ENCODE results near the gene POC1A.
A peak's percentile ranks its signal among the peaks of the same experiment; 100 is the strongest.
"Not testable (repeated sequence)": the region's sequence is repeated elsewhere in the genome, so short reads cannot be mapped to it uniquely, and the experiment has no call there.

The POC1A gene

DNA sequence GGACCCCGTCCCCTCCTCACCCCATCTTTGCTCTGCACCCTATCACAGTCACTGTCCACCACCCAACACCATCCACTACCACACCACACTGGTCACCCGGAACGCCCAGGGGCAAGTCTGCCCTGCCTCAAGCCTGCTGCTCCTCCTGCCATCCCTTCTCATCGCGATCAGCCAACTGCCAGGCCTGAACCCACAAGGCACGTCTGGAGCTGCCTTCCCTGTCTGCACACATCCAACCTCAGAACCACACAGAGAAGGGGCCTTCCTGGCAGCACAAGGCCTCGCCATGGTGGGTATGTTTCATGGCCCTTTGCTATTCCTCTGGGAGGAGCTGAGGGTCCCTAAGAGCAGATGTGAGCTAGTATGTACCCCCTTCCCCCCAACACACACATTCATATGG is 94.4 kb downstream of the POC1A start:
- DNase-seq = no peak

DNA sequence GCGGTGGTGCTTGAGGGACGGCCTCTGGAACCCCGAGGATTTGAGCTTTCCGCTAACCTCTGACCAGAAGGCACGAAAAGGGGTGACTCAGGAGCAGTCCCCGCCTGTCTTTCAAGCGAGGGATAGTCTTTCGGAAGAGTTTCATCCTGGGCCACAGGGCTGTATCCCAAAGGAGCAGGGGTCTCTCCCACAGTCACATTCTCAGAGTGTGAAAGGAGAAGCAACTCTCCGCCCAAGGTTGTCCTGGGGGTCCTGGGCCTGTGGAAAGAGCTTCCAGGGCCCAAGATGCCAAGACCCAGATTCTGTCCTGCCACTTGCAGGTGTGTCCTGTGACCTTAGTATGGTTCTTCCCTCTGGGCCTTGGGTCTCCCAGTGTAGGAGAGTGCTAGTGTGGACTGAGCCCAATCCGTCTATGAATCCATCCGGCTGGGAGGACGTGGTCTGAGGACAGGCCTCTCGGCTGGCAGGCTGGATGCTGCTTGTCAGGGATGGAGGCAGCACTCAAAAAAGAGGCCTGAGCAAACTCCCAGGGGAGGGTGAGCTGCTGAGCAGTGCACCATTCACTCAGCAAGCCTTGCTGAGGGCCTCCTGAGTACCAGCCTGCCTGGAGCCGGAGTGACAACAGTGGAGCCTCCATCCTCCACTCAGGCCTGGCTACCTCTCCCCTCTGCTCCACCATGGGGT is 96.3 kb downstream of the POC1A start:
- DNase-seq = no peak

DNA sequence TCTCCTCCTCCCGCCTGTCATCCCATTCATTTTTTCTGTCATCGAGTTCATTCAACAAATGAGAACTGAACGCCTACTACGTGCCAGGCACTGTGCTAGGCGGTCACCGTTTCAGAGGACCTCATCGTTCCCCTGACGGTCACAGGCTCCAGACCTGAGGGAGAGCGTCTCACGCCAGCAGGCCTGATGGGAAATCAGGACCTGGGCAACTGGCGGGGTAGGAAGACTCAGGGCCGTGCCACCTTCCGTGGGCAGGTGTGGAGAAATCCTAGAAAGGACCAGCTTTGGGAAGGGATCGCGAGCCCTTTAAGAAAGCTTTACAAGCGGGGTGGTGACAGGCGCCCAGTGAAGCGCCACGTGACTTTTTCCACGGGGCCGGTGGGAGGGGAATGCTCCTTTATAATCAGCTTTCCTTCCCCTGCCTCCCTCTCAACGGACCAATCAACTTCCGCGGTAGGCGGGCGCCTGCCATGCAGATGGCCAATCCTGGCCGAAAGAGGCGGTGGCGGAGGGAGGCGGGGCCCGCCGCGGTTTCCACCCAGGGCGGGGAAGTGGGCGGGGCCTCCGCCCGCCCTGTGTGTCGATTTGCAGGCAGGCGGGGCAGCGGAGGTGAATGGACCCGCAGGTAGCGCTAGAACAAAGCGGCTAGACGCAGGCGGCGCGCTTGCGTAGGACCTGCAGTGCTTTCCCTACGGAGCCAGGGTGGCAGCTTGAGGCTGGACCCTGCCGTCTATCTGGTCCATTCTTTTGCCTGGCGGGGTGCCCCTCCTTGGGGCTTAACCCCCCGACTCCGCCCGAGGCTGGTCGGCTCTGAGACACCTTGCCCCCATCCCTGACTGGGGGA is 97.0 kb downstream of the POC1A start:
- peak; percentile 97 to 99 (median 98) for DNase-seq

DNA sequence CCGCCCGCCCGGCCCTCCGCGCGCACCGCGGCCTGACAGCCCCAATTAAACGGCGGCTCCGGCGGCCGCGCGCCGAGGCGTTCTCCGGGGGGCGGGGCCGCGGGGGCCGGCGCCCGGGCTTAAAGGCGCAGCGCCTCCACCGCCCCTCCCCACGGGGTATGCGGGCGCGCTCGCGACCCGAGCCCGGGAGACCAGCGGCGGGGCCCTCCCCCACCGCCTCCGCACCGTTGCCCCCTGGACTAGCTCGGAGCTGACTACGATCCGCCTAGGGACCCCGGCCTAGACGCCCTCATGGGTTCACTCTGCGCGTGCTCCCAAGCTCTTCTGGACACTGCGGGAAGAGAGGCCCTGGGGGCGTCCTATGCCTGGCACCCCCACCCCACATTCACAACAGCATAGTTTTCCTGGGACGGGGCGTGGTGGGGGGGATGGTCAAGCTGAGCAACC is 97.7 kb downstream of the POC1A start, which contains the start of gene DUSP7:
TSS of gene DUSP7 (minus strand) at position 51 of the 447 bp plus-strand sequence. CDS start 205 bp downstream, outside the sequence.
- peak; percentile 39 to 58 (median 50) for DNase-seq

DNA sequence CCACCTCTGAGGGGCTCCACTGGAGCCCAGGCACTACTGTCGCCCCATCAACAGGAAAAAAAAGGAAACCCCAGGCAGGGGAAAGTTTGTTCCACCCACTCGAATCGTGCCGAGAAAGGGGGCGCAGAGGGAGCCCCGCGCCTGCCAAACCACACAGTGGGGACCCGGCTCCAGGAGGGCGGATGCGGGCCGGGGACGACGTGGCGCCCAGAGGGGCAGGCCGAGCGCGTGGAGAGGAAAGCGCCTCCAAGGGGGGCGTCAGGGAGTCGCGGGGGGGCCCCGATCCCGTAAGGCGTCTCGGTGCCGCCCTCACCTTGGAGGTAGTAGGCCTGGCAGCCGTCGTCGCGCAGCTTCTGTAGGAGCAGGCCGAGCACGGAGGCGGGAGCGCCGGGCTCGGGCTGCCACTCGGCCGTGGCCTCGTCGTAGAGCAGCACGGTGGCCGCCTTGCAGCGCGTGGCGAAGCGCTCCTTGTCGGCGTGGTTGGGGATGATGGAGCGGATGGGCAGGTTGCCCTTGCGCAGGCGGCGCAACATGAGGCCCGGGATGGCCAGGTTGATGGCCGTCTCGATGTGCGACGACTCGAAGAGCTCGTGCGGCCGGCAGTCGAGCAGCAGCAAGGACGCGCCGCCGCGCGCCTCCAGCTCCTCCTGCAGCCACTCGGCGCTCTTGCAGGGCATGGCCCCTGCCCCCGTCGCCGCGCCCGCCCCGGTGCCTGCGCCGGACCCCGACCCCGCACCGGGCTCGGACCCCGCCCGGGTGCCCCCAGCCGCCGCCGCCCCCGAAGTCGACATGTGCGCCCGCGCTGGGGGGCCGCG is 98.5 kb downstream of the POC1A start:
- peak in 3 of 4 experiments; percentile 16 to 40 (median 16) for DNase-seq

DNA sequence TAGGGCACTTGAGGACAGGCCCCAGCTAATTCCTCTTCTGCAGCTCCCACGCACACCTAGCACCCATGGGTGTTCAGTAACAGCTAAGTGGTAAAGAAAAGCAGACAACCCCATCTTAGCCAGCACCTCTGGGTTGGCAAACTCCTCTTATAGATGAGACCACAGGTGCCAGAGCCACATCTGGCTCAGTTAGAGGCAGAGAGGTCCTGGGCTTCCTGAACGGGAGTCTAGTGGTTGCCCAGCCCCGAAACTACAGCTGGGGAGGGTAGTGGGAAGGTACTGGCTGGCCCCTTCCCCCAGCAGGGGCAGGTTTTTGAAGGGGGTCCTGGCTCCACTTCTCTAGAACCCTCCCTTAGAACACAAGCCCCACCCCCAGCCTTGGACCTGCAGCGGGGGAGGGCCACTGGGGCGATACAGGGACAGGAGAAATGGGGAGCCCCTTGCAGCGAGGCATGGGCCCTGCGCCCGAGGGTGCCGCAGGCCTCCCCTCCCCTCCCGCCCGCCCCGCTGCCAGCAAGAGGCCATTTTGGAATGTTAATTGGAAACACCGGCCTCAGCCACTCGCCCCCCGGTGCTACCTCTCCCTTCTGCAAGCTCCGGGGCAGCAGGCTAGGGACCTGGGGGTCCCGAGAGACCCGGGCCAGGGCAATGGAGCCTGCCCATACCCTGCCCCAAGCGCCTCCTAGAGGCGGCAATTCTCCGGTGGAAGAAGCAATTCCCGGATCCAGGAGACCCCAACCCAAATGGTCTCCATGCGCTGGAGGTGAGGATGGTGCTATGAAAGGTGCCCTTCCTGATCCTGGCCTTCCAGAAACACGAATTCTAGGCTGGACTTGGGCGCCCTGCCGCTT is 99.3 kb downstream of the POC1A start:
- DNase-seq = peak in 1 of 4 experiments; percentile 11

DNA sequence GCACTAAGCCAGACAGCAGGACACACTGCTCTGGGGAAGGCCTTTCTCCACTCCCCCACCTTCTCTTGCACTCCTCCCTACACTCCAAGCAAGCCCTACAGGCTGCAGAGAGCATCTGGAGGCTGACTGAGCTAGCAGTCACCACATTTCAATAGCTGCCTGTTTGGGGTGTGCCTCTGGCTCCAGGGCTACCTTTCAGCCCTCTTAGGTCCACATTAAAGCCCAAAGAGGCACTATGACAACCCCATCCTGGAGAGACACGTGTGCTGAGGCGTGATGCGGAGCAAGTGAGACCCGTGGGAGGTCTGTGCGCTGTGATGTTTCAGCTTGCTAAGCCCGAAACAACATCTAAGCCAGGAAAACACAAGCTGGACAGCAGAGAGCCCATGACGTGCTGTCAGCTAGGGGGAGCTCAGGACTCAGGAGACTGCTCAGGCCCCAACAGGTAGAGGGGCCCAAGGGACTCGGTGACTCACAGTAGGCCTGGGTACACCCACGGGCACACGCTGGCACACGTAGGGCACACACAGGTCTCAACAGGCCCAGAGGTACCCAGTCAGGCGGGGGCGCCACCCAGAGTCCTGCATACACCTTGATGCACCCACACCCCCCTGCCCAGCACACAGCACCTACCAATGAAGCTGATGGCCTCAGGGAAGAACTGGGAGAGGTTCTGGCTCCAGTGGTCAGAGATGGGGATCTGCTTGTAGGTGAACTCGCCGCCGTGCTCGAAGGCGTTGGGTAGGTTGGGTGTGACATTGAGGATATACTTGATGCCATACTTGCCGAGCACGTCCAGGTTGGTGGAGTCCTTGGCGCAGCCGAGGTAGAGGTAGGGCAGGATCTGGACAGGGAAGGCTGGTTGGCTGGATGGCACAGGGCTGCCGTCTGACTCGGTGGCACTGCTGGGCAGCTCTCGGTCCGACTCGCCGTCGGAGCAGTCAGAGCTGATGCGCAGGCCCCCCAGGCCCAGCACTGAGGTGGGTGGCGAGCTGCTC is 100.6 kb downstream of the POC1A start:
- DNase-seq = no peak

DNA sequence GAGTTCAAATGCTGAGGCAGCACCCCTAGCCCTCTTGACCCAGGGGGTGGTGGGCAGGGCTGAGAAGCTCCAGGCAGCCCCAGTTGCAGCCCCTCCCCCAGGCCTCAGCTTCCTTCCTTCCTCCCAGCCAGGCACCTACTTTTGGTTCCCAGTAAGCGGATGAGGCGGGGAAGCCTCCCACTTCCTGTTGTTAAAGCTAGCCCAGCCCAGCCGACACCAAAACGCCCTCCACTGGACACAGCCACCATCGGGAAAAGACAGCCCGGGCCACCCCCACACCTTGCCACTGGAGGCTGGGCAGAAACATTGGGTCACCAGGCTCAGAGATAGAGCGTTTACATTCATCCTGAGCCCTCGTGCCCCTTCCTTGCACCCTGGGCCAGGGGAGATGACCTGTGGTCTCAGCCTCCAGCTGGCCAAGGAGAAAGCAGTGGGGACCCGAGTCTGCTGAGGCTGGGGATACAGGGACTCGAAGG is 101.4 kb downstream of the POC1A start:
- DNase-seq = no peak

DNA sequence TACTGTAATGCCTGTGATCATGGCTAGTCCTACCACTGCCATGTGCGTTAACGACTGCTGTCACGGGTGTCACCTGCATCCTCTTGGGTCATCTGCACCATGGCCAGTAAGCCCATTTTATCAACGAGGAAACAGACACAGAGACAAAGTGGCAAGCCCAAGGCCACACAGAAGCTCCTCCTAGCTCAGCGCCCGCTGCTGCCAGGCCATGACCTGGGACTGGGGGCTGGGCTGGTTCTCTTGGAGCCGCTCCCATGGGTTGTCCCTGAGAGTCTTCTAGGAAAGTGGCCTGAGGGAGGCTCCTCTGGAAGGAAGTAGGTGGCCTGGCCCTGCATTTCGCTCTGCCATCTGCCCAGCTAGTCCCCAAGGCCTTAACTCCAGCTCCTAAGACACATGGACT is 102.8 kb downstream of the POC1A start:
- DNase-seq = no peak

DNA sequence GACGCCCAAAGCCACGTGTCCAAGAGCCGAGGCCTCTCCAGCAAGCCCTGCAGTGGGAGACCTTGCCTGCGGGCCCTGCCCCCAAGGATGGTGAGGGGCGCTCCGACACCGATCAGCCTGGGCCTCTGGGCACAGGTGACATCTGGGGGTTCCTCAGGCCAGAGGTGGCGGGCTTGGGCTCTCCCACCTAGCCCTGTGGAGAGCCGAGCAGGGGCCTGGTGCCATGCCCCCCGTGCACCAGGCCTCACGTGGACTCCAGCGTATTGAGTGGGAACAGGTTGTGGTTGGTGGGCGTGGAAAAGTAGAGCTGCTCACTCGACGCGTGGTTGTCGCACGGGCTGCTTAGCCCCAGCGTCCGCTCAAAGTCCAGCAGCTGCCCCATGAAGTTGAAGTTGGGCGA is 103.7 kb downstream of the POC1A start:
- no peak for DNase-seq

DNA sequence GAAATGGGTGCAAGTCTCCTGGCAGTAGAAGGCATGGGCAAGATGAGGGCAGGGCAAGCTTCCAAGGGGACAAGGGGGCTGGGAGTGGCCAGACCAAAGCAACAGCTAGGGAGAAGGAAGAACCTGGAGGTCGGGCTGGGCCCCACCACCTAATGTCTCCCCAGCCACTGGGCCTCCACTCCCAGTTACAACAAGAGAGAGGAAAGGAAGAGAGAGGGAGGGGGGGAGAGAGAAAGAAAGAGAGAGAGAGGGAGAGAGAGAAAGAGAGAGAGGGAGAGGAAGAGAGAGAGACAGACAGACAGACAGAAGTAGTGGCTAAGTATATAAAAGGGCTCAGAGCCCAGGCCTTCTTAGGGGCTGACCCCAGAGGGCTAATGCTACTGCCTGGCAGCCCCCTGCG is 104.7 kb downstream of the POC1A start:
- DNase-seq = no peak

DNA sequence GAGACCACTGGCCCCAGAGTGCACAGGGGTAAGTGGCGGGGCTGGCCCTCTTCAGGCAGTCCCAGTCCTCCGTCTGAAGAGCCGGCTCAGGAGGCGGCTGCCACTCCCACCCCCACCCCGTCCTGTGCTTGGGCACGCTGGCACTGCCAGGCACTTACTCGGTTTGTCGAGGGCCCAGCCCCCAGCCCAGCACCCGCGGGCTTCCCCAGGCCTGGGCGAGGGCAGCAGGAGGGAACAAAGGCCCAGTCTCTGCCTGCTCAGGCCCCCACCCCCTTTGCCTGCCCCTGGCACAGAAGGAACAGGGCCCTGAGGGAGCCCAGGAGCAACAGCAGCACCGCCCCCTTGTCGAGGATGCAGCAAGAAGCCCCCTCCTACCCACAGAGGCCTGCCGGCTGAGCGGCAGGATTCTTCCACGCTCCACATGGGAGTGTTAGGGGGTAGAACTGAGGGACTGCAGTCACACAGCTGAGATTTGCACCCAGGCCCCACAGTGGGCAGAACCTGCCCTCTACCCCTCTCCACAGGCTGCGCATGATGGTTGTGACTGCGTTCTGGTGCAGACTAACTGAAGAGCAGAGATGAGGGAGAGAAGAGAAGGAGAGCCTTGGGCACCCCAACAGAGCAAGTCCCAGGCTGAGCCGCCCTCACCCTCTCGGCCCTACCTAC is 106.8 kb downstream of the POC1A start:
- no peak for DNase-seq

DNA sequence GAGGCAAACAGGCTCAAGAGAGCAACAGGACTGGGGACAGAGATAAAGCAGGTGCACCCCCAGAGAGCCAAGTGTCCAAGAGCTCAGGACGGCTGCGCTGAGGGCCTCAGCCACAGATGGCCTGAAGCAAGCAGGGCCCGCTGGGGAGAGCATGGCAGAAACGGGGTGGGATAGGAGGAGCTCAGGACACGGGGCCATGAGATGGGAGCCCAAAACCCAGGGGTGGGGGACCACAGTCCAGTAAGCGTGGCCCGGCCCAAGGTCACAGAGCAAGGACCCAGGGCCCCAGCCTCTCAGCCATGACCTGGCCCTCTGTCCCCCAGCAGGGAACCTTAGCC is 107.4 kb downstream of the POC1A start:
- DNase-seq = no peak

DNA sequence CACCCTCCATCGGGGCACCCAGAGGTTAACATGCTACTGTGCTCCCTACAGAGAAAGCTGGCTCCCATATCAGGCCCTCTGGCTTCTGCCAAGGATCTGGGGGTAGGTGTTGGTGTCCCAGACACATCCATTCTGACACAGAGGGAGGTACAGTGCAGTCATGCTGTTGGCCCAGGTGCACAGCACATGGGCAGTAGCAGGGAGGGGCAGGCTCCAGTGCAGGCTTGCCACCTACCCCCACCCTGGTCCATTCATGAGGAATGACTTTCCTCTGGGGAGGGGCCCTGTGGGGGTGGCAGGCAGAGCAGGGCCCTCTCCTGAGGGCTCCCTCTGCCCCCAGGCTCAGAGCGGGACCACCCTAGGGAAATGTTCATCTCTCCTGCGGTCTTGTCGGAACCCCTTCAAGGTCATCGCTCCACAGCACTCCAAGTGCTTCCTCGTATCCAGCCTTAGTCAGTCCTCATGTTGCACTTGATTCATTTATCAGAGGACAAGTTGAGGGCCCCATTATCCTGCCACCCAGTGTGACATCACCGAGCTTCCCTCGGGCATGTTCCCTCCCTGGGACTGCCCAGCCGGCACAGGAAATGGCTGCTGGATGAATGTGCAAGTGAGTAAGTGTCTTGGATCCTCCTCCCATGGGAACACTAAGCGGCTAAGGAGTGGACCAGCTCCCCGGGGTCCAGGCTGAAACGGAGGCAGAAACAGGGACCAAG is 107.9 kb downstream of the POC1A start:
- no peak for DNase-seq

DNA sequence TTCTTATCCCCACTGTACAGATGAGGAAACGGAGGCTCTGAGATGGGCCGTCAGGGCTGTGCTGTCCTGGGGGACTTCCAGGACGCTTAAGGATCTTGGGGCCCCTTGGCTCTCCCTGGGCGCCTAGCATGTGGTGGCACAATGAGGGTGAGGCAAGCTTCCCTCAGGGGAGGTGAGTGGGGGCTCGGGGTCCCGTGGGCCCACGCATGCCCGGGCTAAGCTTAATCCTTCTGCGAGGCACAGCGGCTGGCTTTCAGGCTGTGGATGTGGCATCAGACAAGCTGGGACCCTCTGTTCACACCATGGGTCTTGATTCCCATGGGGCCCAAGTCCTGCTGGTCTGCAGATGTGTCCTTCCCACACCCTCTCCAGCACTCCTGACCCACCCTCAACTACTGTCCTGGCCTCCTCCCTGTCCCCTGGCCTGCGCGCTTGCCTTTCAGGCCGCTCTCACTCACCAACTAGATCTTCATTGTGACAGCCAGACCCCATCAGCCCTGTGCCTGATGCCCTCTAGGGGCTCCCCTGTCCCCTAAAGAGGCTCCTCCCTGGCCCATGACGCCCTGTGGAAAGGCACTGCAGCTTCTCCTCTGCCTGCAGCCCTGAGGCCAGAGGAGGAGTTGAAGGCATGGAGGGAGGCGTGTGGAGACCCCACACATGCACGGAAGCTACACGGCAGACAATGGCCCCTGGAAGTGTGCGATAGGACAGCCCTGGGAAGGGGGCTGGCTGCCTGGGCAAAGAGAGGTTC is 109.2 kb downstream of the POC1A start:
- no peak for DNase-seq

DNA sequence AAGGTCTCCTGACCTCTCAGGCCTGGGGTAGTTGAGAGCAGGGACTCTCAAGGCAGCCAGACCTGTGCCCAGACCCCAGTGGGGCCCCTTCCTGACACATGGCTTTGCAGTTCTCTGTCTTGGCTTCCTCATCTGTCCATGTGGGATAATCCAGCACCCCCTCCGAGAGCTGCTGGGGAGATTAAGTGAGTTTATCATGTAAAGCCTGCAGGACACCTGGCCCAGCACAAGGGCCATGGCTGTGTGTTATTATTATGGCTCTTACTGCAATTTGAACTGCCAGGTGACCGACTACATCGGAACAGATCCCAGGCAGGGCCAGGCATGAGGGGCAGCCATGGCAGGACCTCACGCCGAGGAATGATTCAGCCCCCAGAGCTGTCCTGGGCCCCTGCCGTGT is 110.5 kb downstream of the POC1A start:
- no peak for DNase-seq

DNA sequence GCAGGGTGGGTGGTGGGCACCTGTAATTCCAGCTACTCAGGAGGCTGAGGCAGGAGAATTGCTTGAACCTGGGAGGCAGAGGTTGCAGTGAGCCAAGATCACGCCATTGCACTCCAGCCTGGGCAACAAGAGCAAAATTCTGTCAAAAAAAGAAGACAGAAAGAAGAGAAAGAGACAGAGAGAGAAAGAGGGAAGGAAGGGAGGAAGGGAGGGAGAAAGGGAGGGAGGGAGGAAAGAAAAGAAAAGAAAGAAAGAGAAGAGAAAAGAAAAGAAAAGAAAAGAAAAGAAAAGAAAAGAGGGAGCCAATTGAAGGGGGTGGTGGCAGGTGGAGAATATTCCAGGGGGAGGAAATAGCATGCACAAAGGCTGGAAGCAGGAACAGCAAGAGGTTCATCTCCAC is 111.2 kb downstream of the POC1A start:
- not testable (repeated sequence) for DNase-seq

DNA sequence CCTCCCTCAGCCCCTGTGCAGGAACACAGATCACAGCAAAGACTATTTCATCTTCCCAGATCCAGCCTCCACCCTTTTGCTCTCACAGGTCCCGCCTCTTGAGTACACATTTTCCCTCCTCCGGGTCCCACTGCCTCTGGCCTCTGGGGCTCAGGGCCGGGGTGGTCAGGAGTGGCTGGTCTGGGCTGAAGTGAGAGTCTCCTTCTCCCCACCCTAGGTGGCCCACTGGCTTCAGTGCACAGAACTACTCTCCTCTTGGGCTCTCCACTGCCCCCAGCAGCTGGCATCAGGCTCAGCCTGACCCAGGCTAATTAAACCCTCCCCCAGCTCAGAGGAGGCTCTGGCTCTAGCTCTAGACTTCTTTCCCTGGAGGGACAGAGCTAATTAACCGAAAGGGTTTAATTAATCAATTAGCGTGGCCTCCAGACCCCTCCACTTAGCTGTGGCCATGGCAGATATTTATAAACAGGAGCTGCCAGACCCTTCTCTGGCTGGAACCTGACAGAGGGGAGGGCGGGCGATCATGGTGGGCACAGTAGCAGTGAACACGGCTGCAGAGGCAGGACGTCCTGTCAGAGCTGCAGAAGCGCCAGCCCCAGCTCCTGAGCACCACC is 113.0 kb downstream of the POC1A start:
- no peak for DNase-seq

Measured in activated CD4-positive, CD25-positive, alpha-beta regulatory T cell (primary cell).